ENCODE data around the gene CNTNAP2. TPM values are rescaled to one million over a fixed set of nuclear protein-coding genes. Genes with fewer than 3 reads are reported as not detected.

The CNTNAP2 gene
- total RNA-seq, 2 donors from 2014 or later = not detected

- no peak for ATAC-seq (replicated peaks)
- Mint-ChIP-seq H3K27me3 (peaks cover 57% of the 10 kb centered on the region), H3K36me3 (ENCODE audit: low read depth) (no peaks in the 10 kb centered on the region)
Measured at GRCh38 chr7:148336411-148336810, 2219.8 kb downstream of the CNTNAP2 start.

DNA sequence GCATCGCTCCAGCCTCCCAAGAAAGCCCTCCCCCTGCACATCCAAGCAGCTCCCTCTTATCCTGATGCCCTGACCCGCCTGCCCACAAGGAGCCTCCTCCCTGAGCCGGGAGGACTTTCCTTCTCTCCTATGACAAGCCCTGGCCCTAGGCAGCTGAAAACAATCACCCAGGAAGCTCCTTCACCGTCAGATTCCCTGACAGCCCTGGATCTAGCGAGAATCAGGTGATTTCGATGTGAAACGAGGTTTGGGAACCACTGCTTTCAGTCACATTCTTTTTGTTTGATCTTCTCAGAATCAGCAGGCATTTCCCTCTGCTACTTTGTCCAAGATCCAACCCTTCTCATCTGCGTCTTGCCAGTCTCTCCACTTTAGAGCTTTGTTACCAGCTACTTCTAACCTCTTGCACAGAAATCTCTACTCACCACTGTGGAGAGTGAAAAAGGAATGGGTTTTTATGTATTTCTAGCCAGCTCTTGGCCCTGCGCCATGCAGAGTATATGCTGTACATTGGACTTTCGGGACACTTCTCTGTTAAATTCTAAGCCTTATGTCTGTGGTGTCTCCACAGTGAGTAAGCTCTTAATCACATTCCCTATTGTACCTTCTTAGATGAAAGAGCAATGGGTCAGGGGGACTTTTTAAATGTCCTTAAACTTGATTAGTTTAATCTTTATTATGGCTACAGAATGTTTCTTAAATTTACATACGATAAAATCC lies 2220.8 kb downstream of the CNTNAP2 start:
- Mint-ChIP-seq H3K27ac (no peak overlapping the region), H3K4me3 (no peak overlapping the region), H3K27me3 (peaks cover 61% of the 10 kb centered on the region), H3K36me3 (ENCODE audit: low read depth) (no peaks in the 10 kb centered on the region), H3K4me1 (no peaks in the 10 kb centered on the region), H3K9me3 (no peaks in the 10 kb centered on the region)
- ATAC-seq (replicated peaks) = no peak

More at GRCh38 chr7:148336411-148336810, 2219.8 kb downstream of the CNTNAP2 start:
- Mint-ChIP-seq H3K9me3 (no peaks in the 10 kb centered on the region), H3K4me1 (no peaks in the 10 kb centered on the region), H3K27ac (no peak overlapping the region), H3K4me3 (no peak overlapping the region)

DNA sequence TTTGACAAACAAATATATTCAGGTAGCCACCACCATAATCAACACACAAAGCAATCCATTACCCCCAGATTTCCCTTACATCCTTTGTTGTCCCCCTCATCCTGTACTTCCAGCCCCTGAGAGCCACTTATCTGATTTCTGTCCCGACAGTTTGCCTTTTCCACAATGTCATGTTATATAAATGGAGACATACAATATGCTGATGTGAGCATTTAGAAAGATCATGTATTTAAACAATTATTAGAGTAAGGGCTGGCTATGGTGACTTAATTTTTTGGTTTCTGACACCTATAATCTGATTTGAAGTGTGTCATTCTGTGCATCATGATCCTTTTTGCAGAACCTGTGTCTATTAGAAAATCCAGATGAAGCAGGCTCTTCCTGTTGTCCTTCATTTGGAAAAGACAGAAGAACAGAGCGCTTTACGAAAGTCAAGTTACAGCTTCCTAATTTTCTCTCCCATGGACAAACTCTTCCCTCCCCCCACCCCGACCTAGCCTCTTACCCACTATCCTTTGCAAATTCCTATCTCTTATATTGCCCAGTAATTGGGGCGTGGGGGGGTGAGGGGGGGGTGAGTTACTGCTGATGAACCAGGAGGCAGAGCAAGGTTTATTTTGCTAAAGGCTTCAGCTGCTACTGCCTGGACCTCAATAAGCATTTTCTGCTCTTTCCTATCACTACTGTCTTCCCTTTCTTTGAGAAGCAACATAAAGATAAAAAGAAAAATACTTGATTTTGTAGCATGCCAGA lies 2221.6 kb downstream of the CNTNAP2 start:
- Mint-ChIP-seq H3K36me3 (ENCODE audit: low read depth) (no peaks in the 10 kb centered on the region), H3K9me3 (no peaks in the 10 kb centered on the region), H3K27me3 (peaks cover 64% of the 10 kb centered on the region), H3K4me3 (peak overlapping the region; percentile 63), H3K27ac (no peak overlapping the region), H3K4me1 (no peaks in the 10 kb centered on the region)
- no peak for ATAC-seq (replicated peaks)

DNA sequence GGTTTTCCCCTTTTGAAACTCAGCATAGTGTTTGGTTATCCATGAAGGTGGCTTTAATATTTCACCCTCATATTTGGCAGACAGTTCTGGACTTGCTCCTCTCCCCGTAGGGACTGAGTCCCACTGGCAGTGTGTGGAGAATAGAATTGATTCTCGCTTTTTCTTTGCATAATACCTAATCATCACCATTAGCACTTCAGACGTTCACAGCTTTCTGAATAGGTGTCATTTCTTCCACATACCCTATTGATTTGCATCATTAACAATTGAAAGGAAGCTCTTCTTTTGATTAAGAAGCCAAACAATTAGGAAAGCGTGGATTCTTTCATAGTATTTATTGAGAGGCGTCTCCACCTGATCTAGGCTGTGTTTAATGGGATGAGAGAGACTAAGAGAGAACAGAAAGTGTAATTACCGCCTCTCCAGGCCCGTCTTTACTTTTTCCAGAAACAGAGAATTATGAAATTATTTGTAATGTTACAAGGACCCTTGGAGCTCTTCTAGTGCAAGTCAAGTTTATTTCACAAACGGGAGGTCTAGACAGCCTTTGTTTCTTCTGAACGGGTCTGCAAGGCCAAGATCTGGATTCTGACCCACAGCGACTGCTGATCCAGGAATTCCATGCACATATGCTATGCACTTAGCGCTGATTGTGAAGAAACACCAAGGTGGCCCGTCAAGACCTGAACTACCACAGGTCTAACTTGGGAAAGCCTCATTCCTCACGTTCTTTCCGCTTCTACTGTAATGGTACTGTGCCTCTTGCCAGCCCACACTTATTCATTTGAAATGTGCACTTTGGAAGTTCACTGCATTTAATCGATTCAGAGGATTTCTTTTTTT lies 2224.1 kb downstream of the CNTNAP2 start:
- H3K36me3 Mint-ChIP-seq (ENCODE audit: low read depth) = no peaks in the 10 kb centered on the region

GRCh38 chr7:148344406-148344805 lies 2227.8 kb downstream of the CNTNAP2 start:
- H3K27ac Mint-ChIP-seq = no peak overlapping the region
- H3K36me3 Mint-ChIP-seq (ENCODE audit: low read depth) = no peaks in the 10 kb centered on the region
- H3K4me3 Mint-ChIP-seq = no peak overlapping the region
- no peak for ATAC-seq (replicated peaks)
- H3K27me3 Mint-ChIP-seq = peaks cover 31% of the 10 kb centered on the region
- no peaks in the 10 kb centered on the region for H3K9me3 Mint-ChIP-seq
- no peaks in the 10 kb centered on the region for H3K4me1 Mint-ChIP-seq

More for the DNA sequence above, 2224.1 kb downstream of the CNTNAP2 start:
- peaks cover 62% of the 10 kb centered on the region for H3K27me3 Mint-ChIP-seq
- no peak overlapping the region for H3K27ac Mint-ChIP-seq
- no peaks in the 10 kb centered on the region for H3K4me1 Mint-ChIP-seq
- no peaks in the 10 kb centered on the region for H3K9me3 Mint-ChIP-seq
- no peak overlapping the region for H3K4me3 Mint-ChIP-seq
- no peak for ATAC-seq (replicated peaks)

DNA sequence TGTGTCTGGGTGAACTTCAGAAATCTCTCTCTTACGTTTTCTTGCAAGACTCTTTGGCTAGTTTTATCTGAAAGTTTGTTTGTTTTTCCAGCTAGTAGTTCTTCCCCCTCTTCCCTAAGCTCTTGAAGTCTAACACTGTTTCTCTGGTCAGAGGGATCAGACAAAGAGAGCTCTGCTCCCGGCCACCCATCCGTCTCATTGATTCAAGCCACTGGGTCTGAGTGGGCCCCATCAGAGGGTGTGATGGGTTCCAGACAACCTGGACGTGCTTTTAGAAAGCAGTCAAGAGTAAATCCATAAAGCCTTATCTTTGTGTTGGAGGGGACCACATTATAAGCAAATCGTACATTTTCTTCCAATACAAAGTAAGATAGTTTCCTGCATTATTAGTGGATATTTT lies 2231.4 kb downstream of the CNTNAP2 start:
- Mint-ChIP-seq H3K4me3 (no peak overlapping the region), H3K36me3 (ENCODE audit: low read depth) (no peaks in the 10 kb centered on the region), H3K27me3 (peaks cover 13% of the 10 kb centered on the region), H3K9me3 (no peaks in the 10 kb centered on the region), H3K27ac (no peak overlapping the region), H3K4me1 (no peaks in the 10 kb centered on the region)
- no peak for ATAC-seq (replicated peaks)

DNA sequence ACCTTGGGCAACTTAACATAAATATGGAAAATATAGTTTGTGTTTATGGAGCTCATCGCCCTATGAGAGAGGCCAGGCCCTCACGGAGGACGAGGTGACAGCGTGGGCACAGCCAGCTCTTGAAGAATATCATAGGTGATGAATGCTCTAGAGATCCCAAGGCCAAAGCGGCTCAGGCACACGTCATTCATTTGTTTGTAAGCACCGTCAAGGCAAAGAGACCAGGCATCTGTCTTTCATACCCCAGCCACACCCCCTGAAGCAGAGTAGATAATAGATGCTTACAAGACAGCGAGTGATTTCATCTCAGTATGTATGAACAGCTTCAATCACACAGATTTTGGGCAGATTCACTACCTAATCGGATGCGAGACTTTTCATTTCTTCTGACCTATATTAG lies 2231.9 kb downstream of the CNTNAP2 start:
- H3K9me3 Mint-ChIP-seq = no peaks in the 10 kb centered on the region
- ATAC-seq (replicated peaks) = no peak
- H3K4me3 Mint-ChIP-seq = no peak overlapping the region
- H3K36me3 Mint-ChIP-seq (ENCODE audit: low read depth) = no peaks in the 10 kb centered on the region
- no peak overlapping the region for H3K27ac Mint-ChIP-seq
- H3K27me3 Mint-ChIP-seq = peaks cover 8% of the 10 kb centered on the region
- H3K4me1 Mint-ChIP-seq = no peaks in the 10 kb centered on the region

- Mint-ChIP-seq H3K4me1 (no peaks in the 10 kb centered on the region), H3K4me3 (no peak overlapping the region), H3K27me3 (peaks cover 3% of the 10 kb centered on the region), H3K36me3 (ENCODE audit: low read depth) (no peaks in the 10 kb centered on the region), H3K9me3 (peaks cover 4% of the 10 kb centered on the region), H3K27ac (no peak overlapping the region)
- no peak for ATAC-seq (replicated peaks)
Measured at GRCh38 chr7:148356303-148356702, 2239.7 kb downstream of the CNTNAP2 start.

DNA sequence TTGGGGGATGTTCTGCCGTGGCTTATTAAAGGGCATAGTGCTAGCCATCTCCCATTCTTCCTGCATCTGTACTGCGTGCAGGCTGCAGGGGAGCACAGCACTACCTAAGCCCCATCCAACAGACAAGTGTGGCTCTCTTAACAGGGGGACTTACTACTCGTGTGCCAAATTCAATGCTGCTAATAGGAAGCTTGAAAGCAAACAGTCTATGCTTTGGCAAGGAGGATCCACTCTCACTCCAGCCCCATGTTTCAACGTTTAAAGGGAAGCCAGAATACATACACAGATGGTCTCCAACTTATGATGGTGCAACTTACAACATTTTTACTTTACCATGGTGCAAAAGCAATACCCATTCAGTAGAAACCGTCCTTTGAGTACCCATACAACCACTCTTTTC lies 2245.9 kb downstream of the CNTNAP2 start:
- Mint-ChIP-seq H3K36me3 (ENCODE audit: low read depth) (no peaks in the 10 kb centered on the region), H3K9me3 (peaks cover under 1% of the 10 kb centered on the region), H3K4me3 (no peak overlapping the region), H3K4me1 (no peaks in the 10 kb centered on the region), H3K27ac (no peak overlapping the region), H3K27me3 (peaks cover 4% of the 10 kb centered on the region)
- no peak for ATAC-seq (replicated peaks)

DNA sequence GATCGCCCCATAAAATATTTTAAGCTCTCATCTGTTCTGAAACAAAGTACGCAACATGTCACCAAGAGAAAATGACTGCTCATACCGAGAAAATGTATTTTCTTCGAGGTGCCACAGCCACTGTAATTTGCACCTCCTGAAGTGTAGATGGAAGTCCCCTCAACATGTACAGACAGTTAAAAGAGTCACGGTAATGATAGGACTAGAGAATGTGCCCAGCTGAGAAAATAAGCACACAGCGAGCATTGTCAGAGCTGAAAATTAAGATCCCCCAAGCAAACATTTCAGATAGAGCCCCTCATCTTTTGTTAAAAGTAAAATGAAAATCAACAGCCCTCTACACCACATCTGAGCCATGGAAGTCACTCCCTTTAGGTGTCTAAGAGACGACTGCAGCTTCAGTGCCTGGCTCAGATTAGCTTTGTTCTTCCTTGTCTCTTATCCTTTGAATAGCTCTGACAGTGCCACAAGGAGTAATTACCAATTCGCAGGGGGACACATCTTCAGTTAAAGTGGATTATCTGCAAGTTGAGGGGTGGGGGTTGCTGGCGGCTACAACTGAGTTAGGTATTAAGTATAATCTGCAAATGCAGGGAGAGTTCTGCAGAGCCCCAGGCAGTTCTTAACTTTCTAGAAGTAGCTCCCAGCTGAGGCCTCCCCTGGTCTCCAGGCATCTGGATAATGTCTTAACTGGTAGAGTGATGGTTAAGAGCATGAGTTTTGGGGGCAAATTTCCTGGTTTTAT lies 2251.3 kb downstream of the CNTNAP2 start:
- Mint-ChIP-seq H3K4me1 (no peaks in the 10 kb centered on the region), H3K27ac (no peak overlapping the region), H3K4me3 (no peak overlapping the region), H3K27me3 (peaks cover 5% of the 10 kb centered on the region), H3K9me3 (peaks cover 4% of the 10 kb centered on the region), H3K36me3 (ENCODE audit: low read depth) (no peaks in the 10 kb centered on the region)
- no peak for ATAC-seq (replicated peaks)

- no peaks in the 10 kb centered on the region for H3K4me1 Mint-ChIP-seq
- ATAC-seq (replicated peaks) = no peak
- H3K9me3 Mint-ChIP-seq = peaks cover 4% of the 10 kb centered on the region
- no peak overlapping the region for H3K4me3 Mint-ChIP-seq
- H3K36me3 Mint-ChIP-seq (ENCODE audit: low read depth) = no peaks in the 10 kb centered on the region
- no peak overlapping the region for H3K27ac Mint-ChIP-seq
- peaks cover 5% of the 10 kb centered on the region for H3K27me3 Mint-ChIP-seq
Measured at GRCh38 chr7:148368562-148368961, 2252.0 kb downstream of the CNTNAP2 start.

DNA sequence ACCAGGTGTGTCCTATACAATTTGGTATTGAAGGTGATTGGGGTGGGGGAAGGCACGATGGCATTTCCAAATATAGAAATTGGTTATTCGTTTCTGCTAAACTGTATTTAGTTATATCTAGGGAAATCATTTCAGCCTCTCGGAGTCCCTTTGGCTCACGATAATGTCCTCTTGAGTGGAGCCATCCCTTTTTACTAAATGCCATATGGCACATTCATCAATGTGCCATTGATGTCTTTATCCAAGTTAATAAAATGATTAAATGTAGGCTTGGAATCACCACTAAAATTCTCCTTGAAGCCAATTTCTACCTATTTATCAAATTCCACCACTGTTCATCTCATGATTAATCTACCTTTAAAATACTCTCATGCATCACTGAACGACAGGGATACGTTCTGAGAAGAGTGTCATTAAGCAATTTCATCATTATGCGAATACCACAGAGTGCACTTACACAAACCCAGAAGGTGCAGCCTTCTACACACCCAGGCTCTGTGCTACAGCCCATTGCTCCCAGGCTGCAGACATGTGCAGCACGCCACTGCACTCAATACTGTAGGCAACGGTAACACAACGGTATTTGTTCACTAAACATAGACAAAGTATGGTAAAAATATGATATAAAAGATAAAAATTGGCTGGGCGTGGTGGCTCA lies 2254.8 kb downstream of the CNTNAP2 start:
- Mint-ChIP-seq H3K27me3 (peaks cover 5% of the 10 kb centered on the region), H3K36me3 (ENCODE audit: low read depth) (no peaks in the 10 kb centered on the region), H3K9me3 (peaks cover 4% of the 10 kb centered on the region), H3K4me3 (no peak overlapping the region), H3K27ac (no peak overlapping the region), H3K4me1 (no peaks in the 10 kb centered on the region)
- ATAC-seq (replicated peaks) = no peak

- Mint-ChIP-seq H3K27ac (no peak overlapping the region), H3K36me3 (ENCODE audit: low read depth) (no peaks in the 10 kb centered on the region), H3K27me3 (peaks cover 5% of the 10 kb centered on the region), H3K4me3 (no peak overlapping the region), H3K9me3 (no peaks in the 10 kb centered on the region), H3K4me1 (no peaks in the 10 kb centered on the region)
- no peak for ATAC-seq (replicated peaks)
Measured at GRCh38 chr7:148374396-148375259, 2258.0 kb downstream of the CNTNAP2 start.

All from activated T-helper 17 cell treated with anti-CD3 and anti-CD28 coated beads, Interleukin-2, amount 50 U/mL, for 72 hours (primary cell).